Astrocyte of the cerebellum (primary cell): ENCODE measurements around the gene DCAF17.

Experiments used
- DNase-seq: peaks from one replicate; pipeline ENCODE4 v3.0.0-alpha.2; 2011; ENCODE audit warnings: low read depth
- H3K4me3 ChIP-seq: 2 replicates; pipeline ENCODE4 v1.5.1; 2011; ENCODE audit warnings: mild to moderate bottlenecking, low read depth, low read length, moderate library complexity
- CTCF ChIP-seq: IDR thresholded peaks from 2 replicates; pipeline ENCODE4 v1.5.1; 2012; ENCODE audit warnings: low read length, low read depth, moderate library complexity, mild to moderate bottlenecking; ENCODE audit errors: missing control alignments
- in situ Hi-C: cut with HindIII; loops from 2 replicates; pipeline ENCODE4 v1.10.0; 2017; ENCODE audit warnings: low sequenced_read_pairs

DCAF17 gene

GRCh38 chr2:171391532-171391931 is 42.5 kb upstream of the DCAF17 start:
- no peak for DNase-seq
- no peak for TF ChIP-seq CTCF
- in situ Hi-C loops, result no loop called here

GRCh38 chr2:171393487-171393886 is 40.5 kb upstream of the DCAF17 start:
- in situ Hi-C loops, result no loop called here
- TF ChIP-seq CTCF, result no peak
- no peak overlapping the region for H3K4me3 ChIP-seq
- DNase-seq, result no peak

More at GRCh38 chr2:171391532-171391931, 42.5 kb upstream of the DCAF17 start:
- H3K4me3 ChIP-seq, result no peak overlapping the region

- no peak overlapping the region for H3K4me3 ChIP-seq
- in situ Hi-C loops, result no loop called here
- no peak for DNase-seq
- TF ChIP-seq CTCF, result no peak
Observed at GRCh38 chr2:171394164-171394740, 39.8 kb upstream of the DCAF17 start.

- no peak overlapping the region for H3K4me3 ChIP-seq
- in situ Hi-C loops, result no loop called here
- no peak for TF ChIP-seq CTCF
- DNase-seq, result no peak
Observed at GRCh38 chr2:171399292-171399691, 34.7 kb upstream of the DCAF17 start.

GRCh38 chr2:171400395-171400794 is 33.6 kb upstream of the DCAF17 start:
- no peak for DNase-seq
- no peak for TF ChIP-seq CTCF
- in situ Hi-C loops, result loop anchor here (25.0 kb wide), 1 partner anchor 438 kb away; no protein-coding TSS in a partner anchor
- no peak overlapping the region for H3K4me3 ChIP-seq

GRCh38 chr2:171401947-171402346 is 32.1 kb upstream of the DCAF17 start:
- DNase-seq, result no peak
- H3K4me3 ChIP-seq, result no peak overlapping the region
- TF ChIP-seq CTCF, result no peak
- in situ Hi-C loops, result loop anchor here (25.0 kb wide), 1 partner anchor 440 kb away; no protein-coding TSS in a partner anchor
